PC-9 (cell line): ENCODE measurements around the gene ZFY. TPM values are rescaled to one million over a fixed set of nuclear protein-coding genes. Genes with fewer than 3 reads are reported as not detected.
"Not testable (repeated sequence)": the region's sequence is repeated elsewhere in the genome, so short reads cannot be mapped to it uniquely, and the experiment has no call there.

ENCODE experiments used
- BruUV-seq: library from RNA; stranded (reverse); fragments of 400-500 nt; replicated peaks from 2 replicates; lab custom pipeline; 2021; lab: Mats Ljungman, UMichigan
- CTCF ChIA-PET: fragments of 300-600 bp; sonication (Branson Sonifier 250); formaldehyde crosslinking; loops from one replicate; lab custom pipeline; 2022; ENCODE audit warnings: antibody characterized with exemption; lab: Charles Lee
- POLR2A ChIA-PET: fragments of 300-600 bp; sonication (Branson Sonifier 250); formaldehyde crosslinking; loops from one replicate; lab custom pipeline; 2022; ENCODE audit warnings: antibody characterized with exemption; ENCODE audit not compliant: unreplicated experiment; lab: Charles Lee
- DNase-seq, 2 experiments: peaks; one replicate each; pipeline versions ENCODE4 v3.0.0 to v3.0.0-alpha.2; 2015 to 2022; ENCODE audit warnings: mixed read lengths in 1 of 2
- H2AFZ ChIP-seq: fragments of 200-600 bp; sonication (generic); 2 replicates; pipeline ENCODE4 v1.8.1; 2017; ENCODE audit warnings: antibody characterized with exemption
- H3F3A ChIP-seq: fragments of 200-600 bp; sonication (generic); 2 replicates; pipeline ENCODE4 v1.8.1; 2017; ENCODE audit warnings: antibody characterized with exemption, mild to moderate bottlenecking, low read depth; ENCODE audit not compliant: insufficient read depth
- H3K27ac ChIP-seq: fragments of 200-600 bp; sonication (generic); 2 replicates; pipeline ENCODE4 v1.6.1; 2016; ENCODE audit warnings: mixed run types
- H3K27me3 ChIP-seq: fragments of 200-600 bp; sonication (generic); 2 replicates; pipeline ENCODE4 v1.6.1; 2016; ENCODE audit warnings: low read depth, mixed run types; ENCODE audit not compliant: insufficient read depth
- H3K36me3 ChIP-seq: fragments of 200-600 bp; sonication (generic); 2 replicates; pipeline ENCODE4 v1.6.1; 2016; ENCODE audit warnings: low read depth, mixed run types
- H3K4me1 ChIP-seq: fragments of 200-600 bp; sonication (generic); replicated peaks from 2 replicates; pipeline ENCODE4 v1.6.1; 2016; ENCODE audit warnings: mixed run types; ENCODE audit not compliant: insufficient read depth
- H3K4me2 ChIP-seq: fragments of 200-600 bp; sonication (generic); 2 replicates; pipeline ENCODE4 v1.6.1; 2017; ENCODE audit warnings: mixed run types
- H3K4me3 ChIP-seq: fragments of 200-600 bp; sonication (generic); 2 replicates; pipeline ENCODE4 v1.6.1; 2016; ENCODE audit warnings: mixed run types
- H3K79me2 ChIP-seq: fragments of 200-600 bp; sonication (generic); 2 replicates; pipeline ENCODE4 v1.6.1; 2017; ENCODE audit warnings: low read depth, mixed run types
- H3K9me2 ChIP-seq: fragments of 200-600 bp; sonication (generic); 2 replicates; pipeline ENCODE4 v1.8.1; 2017; ENCODE audit warnings: mild to moderate bottlenecking; ENCODE audit not compliant: insufficient read depth
- H3K9me3 ChIP-seq: fragments of 200-600 bp; sonication (generic); 2 replicates; pipeline ENCODE4 v1.8.1; 2016; ENCODE audit warnings: low read depth; ENCODE audit not compliant: insufficient read depth
- H4K20me1 ChIP-seq: fragments of 200-600 bp; sonication (generic); 2 replicates; pipeline ENCODE4 v1.8.1; 2017; ENCODE audit not compliant: insufficient read depth
- CTCF ChIP-seq: fragments of 200-600 bp; sonication (generic); conservative IDR thresholded peaks from 2 replicates; pipeline ENCODE4 v1.6.1; 2017; ENCODE audit warnings: mixed run types, antibody characterized with exemption, mild to moderate bottlenecking, moderate library complexity
- EZH2 ChIP-seq: fragments of 200-600 bp; sonication (generic); IDR thresholded peaks from 2 replicates; pipeline ENCODE4 v1.8.0; 2017; ENCODE audit warnings: antibody characterized with exemption, low read depth
- intact Hi-C: fragments of 100-400 bp; cut with micrococcal nuclease; formaldehyde crosslinking; loops from one replicate; pipeline ENCODE4 v1.10.0; 2022; ENCODE audit not compliant: unreplicated experiment
- total RNA-seq: library from RNA; stranded (reverse); gene quantifications from 2 replicates; pipeline ENCODE4 v1.2.3, GENCODE V29; 2021

Gene ZFY
- total RNA-seq, 1 experiment from 2014 or later: not detected

GRCh38 chrY:3002680-3003515, 67.7 kb downstream of the ZFY start:
- CTCF ChIA-PET: no interaction called here
- intact Hi-C loops: no loop called here
- BruUV-seq: no TSS peak
- H3K4me2 ChIP-seq: no peak overlapping the region
- H4K20me1 ChIP-seq: no peaks in the 10 kb centered on the region
- no peaks in the 10 kb centered on the region for H3K79me2 ChIP-seq
- no peaks in the 10 kb centered on the region for H3K27me3 ChIP-seq
- no peak for DNase-seq
- no peaks in the 10 kb centered on the region for H3F3A ChIP-seq
- POLR2A ChIA-PET: no interaction called here
- H3K4me3 ChIP-seq: no peak overlapping the region
- H3K9me2 ChIP-seq: no peaks in the 10 kb centered on the region
- H2AFZ ChIP-seq: no peak overlapping the region
- no peaks in the 10 kb centered on the region for H3K4me1 ChIP-seq
- H3K9me3 ChIP-seq: no peaks in the 10 kb centered on the region
- no peak overlapping the region for H3K27ac ChIP-seq
- TF ChIP-seq EZH2 (no peak), CTCF (no peak)
- H3K36me3 ChIP-seq: no peaks in the 10 kb centered on the region

- Histone ChIP-seq H3K27ac (no peak overlapping the region), H3K4me2 (no peak overlapping the region), H3F3A (no peaks in the 10 kb centered on the region), H3K9me3 (no peaks in the 10 kb centered on the region), H3K79me2 (no peaks in the 10 kb centered on the region), H3K27me3 (no peaks in the 10 kb centered on the region), H4K20me1 (no peaks in the 10 kb centered on the region), H3K9me2 (no peaks in the 10 kb centered on the region), H3K4me3 (no peak overlapping the region), H3K4me1 (no peaks in the 10 kb centered on the region), H3K36me3 (no peaks in the 10 kb centered on the region), H2AFZ (no peak overlapping the region)
- intact Hi-C loops: no loop called here
- ChIA-PET POLR2A (no interaction called here), CTCF (no interaction called here)
- DNase-seq: no peak
- TF ChIP-seq CTCF (no peak), EZH2 (no peak)
- no TSS peak for BruUV-seq
Observed at GRCh38 chrY:3003516-3003830, 68.3 kb downstream of the ZFY start.

- Histone ChIP-seq H3K27me3 (no peaks in the 10 kb centered on the region), H3K4me3 (no peak overlapping the region), H3K27ac (no peak overlapping the region), H3K79me2 (no peaks in the 10 kb centered on the region), H4K20me1 (no peaks in the 10 kb centered on the region), H2AFZ (no peak overlapping the region), H3K9me2 (no peaks in the 10 kb centered on the region), H3K9me3 (no peaks in the 10 kb centered on the region), H3K4me1 (no peaks in the 10 kb centered on the region), H3K4me2 (no peak overlapping the region), H3F3A (no peaks in the 10 kb centered on the region), H3K36me3 (no peaks in the 10 kb centered on the region)
- no peak for DNase-seq
- ChIA-PET CTCF (no interaction called here), POLR2A (no interaction called here)
- BruUV-seq: no TSS peak
- intact Hi-C loops: no loop called here
- no peak for TF ChIP-seq CTCF
- no peak for TF ChIP-seq EZH2
Observed at GRCh38 chrY:3003846-3004245, 68.7 kb downstream of the ZFY start.

- CTCF ChIA-PET, intact Hi-C loops, H3K27ac ChIP-seq, H3K9me2 ChIP-seq, BruUV-seq, H3F3A ChIP-seq, H4K20me1 ChIP-seq, POLR2A ChIA-PET, H3K79me2 ChIP-seq, H3K36me3 ChIP-seq, H3K4me2 ChIP-seq, H3K4me1 ChIP-seq, H2AFZ ChIP-seq, H3K9me3 ChIP-seq, DNase-seq, H3K4me3 ChIP-seq, H3K27me3 ChIP-seq: not testable (repeated sequence)
Observed at GRCh38 chrY:3006031-3006430, 70.8 kb downstream of the ZFY start.
